ENCODE data around the gene BEND7.

DNA sequence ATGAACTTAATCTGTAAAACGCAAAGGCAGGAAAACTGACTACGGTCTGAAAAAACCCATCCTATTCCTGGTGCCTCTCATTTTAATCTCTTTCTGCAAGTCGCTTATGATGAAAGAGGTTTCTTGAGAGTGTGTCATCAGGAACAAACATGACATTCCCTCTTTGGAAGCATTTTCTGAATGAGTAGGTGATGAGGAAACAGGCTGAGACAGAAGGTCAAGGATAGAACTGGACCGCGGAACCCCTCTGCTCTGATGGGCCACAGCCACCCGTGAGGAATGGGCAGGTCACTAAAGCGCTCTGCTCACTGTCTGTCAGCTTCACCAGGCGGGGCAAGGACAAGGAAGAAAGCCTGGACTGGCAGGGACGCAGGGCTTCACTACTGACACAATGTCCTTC, 28.6 kb downstream of the BEND7 start:
- TF ChIP-seq POLR2AphosphoS5 (IDR thresholded peaks at IDR 0.05; ENCODE audit: low read depth, low read length) (no peak), POLR2A (IDR thresholded peaks at IDR 0.05; ENCODE audit: low read depth, low read length) (no peak), TAF1 (IDR thresholded peaks at IDR 0.05; ENCODE audit: borderline replicate concordance, low read depth, low read length) (no peak)
